Fibroblast of lung (primary cell): ENCODE results near the gene DNAAF8. TPM values are rescaled to one million over a fixed set of nuclear protein-coding genes. Genes with fewer than 3 reads are reported as not detected.

Source experiments
- DNase-seq, 2 donors: peaks; one replicate each; pipeline versions ENCODE4 v3.0.0 to v3.0.0-alpha.2; 2010; ENCODE audit warnings: low read depth in 2 of 2
- H2AFZ ChIP-seq: 2 replicates; pipeline ENCODE4 v1.5.1; 2012; ENCODE audit warnings: low read length, control low read depth, inconsistent platforms
- H3K27ac ChIP-seq: 2 replicates; pipeline ENCODE4 v1.5.1; 2011; ENCODE audit warnings: low read length, control low read depth; ENCODE audit not compliant: insufficient read depth
- H3K27me3 ChIP-seq: 2 replicates; pipeline ENCODE4 v1.5.1; 2011; ENCODE audit warnings: mild to moderate bottlenecking, low read length; ENCODE audit not compliant: control insufficient read depth, insufficient read depth
- H3K36me3 ChIP-seq: 2 replicates; pipeline ENCODE4 v1.5.1; 2011; ENCODE audit warnings: low read length; ENCODE audit not compliant: control insufficient read depth, insufficient read depth
- H3K4me1 ChIP-seq: 2 replicates; pipeline ENCODE4 v1.5.1; 2011; ENCODE audit warnings: low read length; ENCODE audit not compliant: control insufficient read depth, insufficient read depth; ENCODE audit errors: extremely low read depth
- H3K4me2 ChIP-seq: 2 replicates; pipeline ENCODE4 v1.5.1; 2011; ENCODE audit warnings: low read length, control low read depth; ENCODE audit not compliant: insufficient read depth; ENCODE audit errors: extremely low read depth
- H3K4me3 ChIP-seq, 4 experiments: fragments of 200-600 bp in 1 of 4; sonication (generic) in 1 of 4; replicated peaks in 1 of 4; 2 replicates each; pipeline ENCODE4 v1.5.1; 2011 to 2016; ENCODE audit warnings: low read length in 4 of 4, low read depth in 3 of 4, mild to moderate bottlenecking in 3 of 4, control low read depth in 2 of 4, inconsistent platforms in 1 of 4, mixed read lengths in 1 of 4; ENCODE audit not compliant: insufficient read depth in 1 of 4; ENCODE audit errors: control extremely low read depth in 1 of 4
- H3K79me2 ChIP-seq: 2 replicates; pipeline ENCODE4 v1.5.1; 2012; ENCODE audit warnings: mild to moderate bottlenecking, low read length, inconsistent platforms; ENCODE audit not compliant: control insufficient read depth, insufficient read depth
- H3K9ac ChIP-seq: 2 replicates; pipeline ENCODE4 v1.5.1; 2011; ENCODE audit warnings: mild to moderate bottlenecking, low read length, control low read depth; ENCODE audit not compliant: insufficient read depth
- H3K9me3 ChIP-seq: 2 replicates; pipeline ENCODE4 v1.5.1; 2012; ENCODE audit warnings: low read depth, low read length; ENCODE audit not compliant: control insufficient read depth, insufficient read depth
- H4K20me1 ChIP-seq: 2 replicates; pipeline ENCODE4 v1.5.1; 2011; ENCODE audit warnings: low read length; ENCODE audit not compliant: control insufficient read depth, insufficient read depth; ENCODE audit errors: extremely low read depth
- CTCF ChIP-seq, 2 donors: IDR thresholded peaks in 1 of 2; conservative IDR thresholded peaks in 1 of 2; 1 replicate in 1 of 2; 2 replicates in 1 of 2; pipeline ENCODE4 v1.5.1; 2011 to 2012; ENCODE audit warnings: low read length in 2 of 2, control low read depth in 1 of 2, inconsistent platforms in 1 of 2, low read depth in 1 of 2, mild to moderate bottlenecking in 1 of 2
- EZH2 ChIP-seq: IDR thresholded peaks from 2 replicates; pipeline ENCODE4 v1.5.1; 2012; ENCODE audit warnings: low read length, control low read depth, mild to moderate bottlenecking; ENCODE audit errors: missing control alignments
- polyA plus RNA-seq, 2 donors: library from polyadenylated mRNA; depleted of rRNA in 1 of 2; stranded (reverse) in 1 of 2; unstranded in 1 of 2; fragments of >200 nt; gene quantifications; 2 replicates each; pipeline ENCODE4 v1.2.1, GENCODE V29; 2011 to 2012; ENCODE audit warnings: missing spikeins in 1 of 2
- total RNA-seq: library from RNA; depleted of rRNA; stranded (reverse); fragments of >200 nt; gene quantifications from 2 replicates; pipeline ENCODE4 v1.2.1, GENCODE V29; 2014

DNAAF8 gene
- total and polyA plus RNA-seq, 2 donors (not counting 1 experiment from before 2014, with no cell fraction given), result 0.50 to 0.95 TPM

GRCh38 chr16:4763791-4764190 is 29.5 kb downstream of the DNAAF8 start:
- Histone ChIP-seq H3K4me2 (no peak overlapping the region), H3K79me2 (peaks cover 18% of the 10 kb centered on the region), H3K27ac (no peak overlapping the region), H4K20me1 (no peaks in the 10 kb centered on the region), H3K4me3 (no peak overlapping the region), H3K4me1 (peaks cover 11% of the 10 kb centered on the region), H3K27me3 (no peaks in the 10 kb centered on the region), H3K9ac (no peak overlapping the region), H3K36me3 (peaks cover 17% of the 10 kb centered on the region), H2AFZ (no peak overlapping the region), H3K9me3 (no peaks in the 10 kb centered on the region)
- no peak for DNase-seq
- TF ChIP-seq EZH2 (no peak), CTCF (conservative IDR thresholded peaks at IDR 0.05 in 1 of 2, IDR thresholded peaks at IDR 0.05 in 1 of 2; ENCODE audit: low read depth in 1 of 2, low read length in 2 of 2) (no peak)

- Histone ChIP-seq H3K36me3 (peaks cover 10% of the 10 kb centered on the region), H3K27ac (peak overlapping the region; percentile 77), H4K20me1 (no peaks in the 10 kb centered on the region), H3K9me3 (no peaks in the 10 kb centered on the region), H3K4me2 (peak overlapping the region; percentile 90), H3K4me1 (peaks cover 11% of the 10 kb centered on the region), H3K79me2 (peaks cover 18% of the 10 kb centered on the region), H3K9ac (peak overlapping the region; percentile 88), H3K4me3 (peak overlapping the region; percentile 71 to 96 (median 80)), H2AFZ (no peak overlapping the region), H3K27me3 (no peaks in the 10 kb centered on the region)
- TF ChIP-seq EZH2 (no peak), CTCF (conservative IDR thresholded peaks at IDR 0.05 in 1 of 2, IDR thresholded peaks at IDR 0.05 in 1 of 2; ENCODE audit: low read depth in 1 of 2, low read length in 2 of 2) (no peak)
- DNase-seq, result no peak
Measured at GRCh38 chr16:4765511-4766474, 31.5 kb downstream of the DNAAF8 start.

DNA sequence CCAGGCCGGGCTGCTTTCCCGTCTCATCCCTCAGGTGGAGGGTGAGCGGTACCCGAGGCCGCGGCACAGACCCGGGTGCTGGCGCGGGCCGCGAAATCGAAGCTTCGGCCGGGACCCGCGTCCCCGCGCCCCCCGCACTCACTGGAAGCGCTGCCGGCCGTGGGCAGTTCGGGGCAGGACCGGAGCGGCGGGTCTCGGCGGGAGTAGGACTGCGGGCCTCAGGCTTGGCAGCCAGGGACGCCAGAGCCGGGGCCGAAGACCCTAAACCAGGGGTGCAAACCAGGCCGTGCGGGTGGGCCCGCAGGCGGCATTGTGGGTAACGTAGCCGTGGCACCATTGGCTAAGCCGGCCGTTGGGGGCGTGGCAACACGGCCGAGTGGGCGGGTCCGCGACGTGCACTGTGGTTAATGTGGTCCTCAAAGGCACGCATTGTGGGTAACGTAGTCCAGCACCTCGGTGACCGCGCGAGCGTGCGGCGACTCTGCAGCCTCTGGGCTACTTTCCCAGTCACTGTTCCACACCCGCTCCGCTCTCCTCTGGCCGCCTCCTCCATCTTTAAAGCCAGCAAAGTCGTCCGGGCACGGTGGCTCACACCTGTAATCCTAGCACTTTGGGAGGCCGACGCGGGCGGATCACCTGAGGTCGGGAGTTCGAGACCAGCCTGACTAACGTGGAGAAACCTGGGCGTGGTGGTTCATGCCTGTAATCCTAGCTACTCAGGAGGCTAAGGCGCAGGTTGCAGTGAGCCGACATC is 32.7 kb downstream of the DNAAF8 start, which contains the start of gene ZNF500:
ZNF500 (minus strand) TSS at position 288 of the 754 bp plus-strand sequence. CDS start 1,184 bp downstream, outside the sequence.
- Histone ChIP-seq H3K27ac (peak within 1 kb of the TSS; percentile 77), H3K27me3 (no peaks in the 10 kb centered on the region), H3K9me3 (no peaks in the 10 kb centered on the region), H3K9ac (peak within 1 kb of the TSS; percentile 88), H3K36me3 (peaks cover 9% of the 10 kb centered on the region), H2AFZ (peak within 1 kb of the TSS; percentile 80), H3K4me1 (peaks cover 11% of the 10 kb centered on the region), H3K4me3 (peak within 1 kb of the TSS; percentile 71 to 96 (median 80)), H3K4me2 (peak within 1 kb of the TSS; percentile 90), H4K20me1 (no peaks in the 10 kb centered on the region), H3K79me2 (peaks cover 18% of the 10 kb centered on the region)
- DNase-seq, result peak; percentile 93 to 95
- TF ChIP-seq EZH2 (no peak), CTCF (conservative IDR thresholded peaks at IDR 0.05 in 1 of 2, IDR thresholded peaks at IDR 0.05 in 1 of 2; ENCODE audit: low read depth in 1 of 2, low read length in 2 of 2) (no peak)
